NCI-H1436 (cell line): Measurements from ENCODE around the gene PCNX3.

Source experiments
- DNase-seq: peaks from one replicate; lab custom pipeline; 2025; lab: John Stamatoyannopoulos, UW

Gene PCNX3

GRCh38 chr11:65580756-65581155 lies 34.8 kb upstream of the PCNX3 start:
- no peak for DNase-seq

- no peak for DNase-seq
Observed at GRCh38 chr11:65581928-65582327, 33.6 kb upstream of the PCNX3 start.

GRCh38 chr11:65583589-65583988 lies 32.0 kb upstream of the PCNX3 start:
- DNase-seq: no peak

GRCh38 chr11:65584106-65584505 lies 31.5 kb upstream of the PCNX3 start:
- no peak for DNase-seq

GRCh38 chr11:65584723-65585171 lies 30.8 kb upstream of the PCNX3 start:
- DNase-seq: no peak

GRCh38 chr11:65585396-65586246 lies 30.0 kb upstream of the PCNX3 start:
- no peak for DNase-seq

- no peak for DNase-seq
Observed at GRCh38 chr11:65586247-65586630, 29.3 kb upstream of the PCNX3 start.

- no peak for DNase-seq
Observed at GRCh38 chr11:65586676-65587075, 28.9 kb upstream of the PCNX3 start.

GRCh38 chr11:65588199-65589054 lies 27.1 kb upstream of the PCNX3 start:
- DNase-seq: no peak

- DNase-seq: no peak
Observed at GRCh38 chr11:65589444-65590239, 25.9 kb upstream of the PCNX3 start.

- no peak for DNase-seq
Observed at GRCh38 chr11:65590240-65590738, 25.3 kb upstream of the PCNX3 start.

GRCh38 chr11:65591939-65592857 lies 23.4 kb upstream of the PCNX3 start:
- DNase-seq: no peak

GRCh38 chr11:65592858-65593517 lies 22.6 kb upstream of the PCNX3 start:
- DNase-seq: no peak

- no peak for DNase-seq
Observed at GRCh38 chr11:65593518-65594414, 21.8 kb upstream of the PCNX3 start.

GRCh38 chr11:65595131-65595530 lies 20.4 kb upstream of the PCNX3 start:
- no peak for DNase-seq

- DNase-seq: no peak
Observed at GRCh38 chr11:65595543-65596281, 19.9 kb upstream of the PCNX3 start, which contains the start of gene KCNK7. KCNK7 (minus strand) TSS chr11:65595800; CDS start chr11:65595772, 28 bp downstream.

GRCh38 chr11:65596520-65596919 lies 19.1 kb upstream of the PCNX3 start:
- no peak for DNase-seq

GRCh38 chr11:65598258-65598699 lies 17.3 kb upstream of the PCNX3 start:
- DNase-seq: no peak
